NCI-H2196 (cell line): ENCODE results near the gene MT1A.
"Not testable (repeated sequence)": the region's sequence is repeated elsewhere in the genome, so short reads cannot be mapped to it uniquely, and the experiment has no call there.

ENCODE experiments used
- DNase-seq: peaks from one replicate; lab custom pipeline; 2025; ENCODE audit not compliant: unreplicated experiment; lab: John Stamatoyannopoulos, UW

Gene MT1A

GRCh38 chr16:56652600-56652999 is 14.1 kb downstream of the MT1A start:
- no peak for DNase-seq

DNA sequence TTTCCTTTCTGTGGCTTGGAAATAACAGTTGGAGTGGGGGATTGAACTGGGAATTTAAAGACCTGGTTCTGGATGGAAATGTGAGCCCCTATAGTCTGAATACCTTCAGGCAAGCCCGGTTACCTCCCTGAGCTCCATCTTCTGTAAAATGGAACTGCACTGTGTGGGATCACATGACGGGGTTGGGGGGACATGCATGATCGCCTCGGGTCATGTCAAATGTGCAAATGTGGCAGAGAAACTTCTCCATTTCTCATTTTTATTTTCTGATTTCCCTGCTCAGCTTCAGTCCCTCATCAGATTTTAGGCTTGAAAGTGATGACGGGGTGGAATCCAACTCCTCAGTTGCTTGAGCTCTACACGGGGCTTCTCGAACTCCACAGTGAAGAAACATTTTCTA is 14.8 kb downstream of the MT1A start:
- no peak for DNase-seq

GRCh38 chr16:56657555-56658326 is 19.3 kb downstream of the MT1A start, which contains the start of gene MT1F:
Gene MT1F, plus strand, starts transcription at chr16:56657959. Its CDS starts 100 bp downstream, at chr16:56658059.
- DNase-seq = no peak

DNA sequence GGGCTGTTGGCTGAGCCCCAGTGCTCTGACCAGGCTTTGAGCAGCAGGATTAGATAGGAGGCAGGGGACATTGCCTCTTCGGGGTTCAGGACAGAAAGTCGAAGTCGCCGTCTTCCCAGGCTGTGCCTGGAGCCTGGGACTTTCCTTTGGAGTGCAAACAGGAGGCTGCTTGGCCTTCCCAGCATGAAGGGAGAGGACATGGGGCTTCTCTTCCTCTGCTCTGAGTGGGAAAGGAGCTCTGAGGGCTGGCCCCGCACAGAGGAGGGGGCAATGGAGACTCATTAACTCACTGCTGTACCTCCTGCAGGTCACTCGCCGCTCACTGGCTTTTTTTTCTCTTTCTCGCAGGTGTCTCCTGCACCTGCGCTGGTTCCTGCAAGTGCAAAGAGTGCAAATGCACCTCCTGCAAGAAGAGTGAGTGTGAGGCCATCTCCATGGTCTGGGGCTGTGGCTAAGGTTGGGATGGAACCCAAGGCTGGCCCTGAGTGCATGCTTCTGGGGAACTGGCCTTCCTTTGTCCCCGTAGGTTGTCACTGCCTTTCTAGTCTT is 19.9 kb downstream of the MT1A start:
- DNase-seq = no peak

GRCh38 chr16:56662357-56663354 is 24.2 kb downstream of the MT1A start:
- no peak for DNase-seq

DNA sequence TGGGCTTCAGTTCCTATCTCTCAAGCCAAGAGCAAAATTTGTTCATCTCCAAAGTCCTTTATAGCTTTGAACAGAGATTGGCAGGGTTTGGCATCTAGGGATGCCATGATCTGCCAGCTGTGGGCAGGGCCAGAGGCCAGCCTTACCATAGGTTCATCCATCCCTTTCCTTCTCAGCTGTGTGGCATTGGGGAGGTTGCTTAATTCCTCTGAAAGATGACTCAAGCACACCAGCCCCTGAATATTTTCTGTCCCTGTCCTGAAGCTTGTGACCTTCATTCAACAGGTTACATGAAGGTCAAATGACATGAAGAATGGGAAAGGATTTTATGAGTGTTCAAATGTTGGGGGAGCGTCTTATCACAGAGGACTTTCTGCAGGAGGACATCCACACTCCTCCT is 26.0 kb downstream of the MT1A start:
- no peak for DNase-seq

DNA sequence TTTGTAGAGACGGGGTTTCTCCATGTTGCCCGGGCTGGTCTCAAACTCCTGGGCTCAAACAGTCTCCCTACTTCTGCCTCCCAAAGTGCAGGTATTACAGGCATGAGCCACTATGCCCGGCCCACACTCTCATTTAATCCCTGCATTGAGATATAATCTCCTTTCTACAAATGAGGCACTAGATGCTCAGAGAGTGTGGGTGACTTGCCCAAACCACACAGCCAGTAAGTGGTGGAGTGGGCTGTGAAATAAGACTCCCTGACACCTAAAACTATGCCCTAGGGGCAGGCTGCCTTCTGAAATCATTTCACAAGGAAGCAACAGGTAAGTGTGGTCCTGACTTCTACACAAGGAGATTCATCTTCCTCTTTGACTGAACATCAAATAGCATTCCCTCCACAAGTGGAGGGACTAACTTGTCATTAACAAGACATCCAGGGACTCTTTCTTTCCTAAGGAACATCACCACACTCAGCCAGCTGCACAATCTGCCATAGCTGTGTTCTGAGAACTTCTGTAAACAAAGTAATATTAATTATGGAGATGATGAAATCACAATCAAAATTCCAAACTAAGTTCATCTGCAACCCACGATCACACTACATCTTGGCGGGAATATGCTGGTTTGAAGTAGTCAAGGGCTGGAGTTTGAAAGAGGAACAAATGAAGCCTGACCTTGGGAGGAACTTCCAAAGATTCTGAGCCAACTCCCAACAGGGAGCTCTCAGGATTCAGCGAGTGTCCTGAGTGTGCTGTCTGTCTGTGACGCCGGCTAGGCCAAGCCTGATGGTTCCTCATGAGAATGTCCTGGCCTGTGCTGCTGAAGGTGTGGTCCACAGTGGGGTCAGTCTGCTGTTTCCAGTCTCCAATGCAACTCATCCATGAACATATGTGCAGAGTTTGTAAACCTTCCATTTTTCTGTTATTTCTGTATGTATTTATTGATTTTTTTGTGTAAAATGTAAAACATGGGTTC is 27.1 kb downstream of the MT1A start:
- not testable (repeated sequence) for DNase-seq

DNA sequence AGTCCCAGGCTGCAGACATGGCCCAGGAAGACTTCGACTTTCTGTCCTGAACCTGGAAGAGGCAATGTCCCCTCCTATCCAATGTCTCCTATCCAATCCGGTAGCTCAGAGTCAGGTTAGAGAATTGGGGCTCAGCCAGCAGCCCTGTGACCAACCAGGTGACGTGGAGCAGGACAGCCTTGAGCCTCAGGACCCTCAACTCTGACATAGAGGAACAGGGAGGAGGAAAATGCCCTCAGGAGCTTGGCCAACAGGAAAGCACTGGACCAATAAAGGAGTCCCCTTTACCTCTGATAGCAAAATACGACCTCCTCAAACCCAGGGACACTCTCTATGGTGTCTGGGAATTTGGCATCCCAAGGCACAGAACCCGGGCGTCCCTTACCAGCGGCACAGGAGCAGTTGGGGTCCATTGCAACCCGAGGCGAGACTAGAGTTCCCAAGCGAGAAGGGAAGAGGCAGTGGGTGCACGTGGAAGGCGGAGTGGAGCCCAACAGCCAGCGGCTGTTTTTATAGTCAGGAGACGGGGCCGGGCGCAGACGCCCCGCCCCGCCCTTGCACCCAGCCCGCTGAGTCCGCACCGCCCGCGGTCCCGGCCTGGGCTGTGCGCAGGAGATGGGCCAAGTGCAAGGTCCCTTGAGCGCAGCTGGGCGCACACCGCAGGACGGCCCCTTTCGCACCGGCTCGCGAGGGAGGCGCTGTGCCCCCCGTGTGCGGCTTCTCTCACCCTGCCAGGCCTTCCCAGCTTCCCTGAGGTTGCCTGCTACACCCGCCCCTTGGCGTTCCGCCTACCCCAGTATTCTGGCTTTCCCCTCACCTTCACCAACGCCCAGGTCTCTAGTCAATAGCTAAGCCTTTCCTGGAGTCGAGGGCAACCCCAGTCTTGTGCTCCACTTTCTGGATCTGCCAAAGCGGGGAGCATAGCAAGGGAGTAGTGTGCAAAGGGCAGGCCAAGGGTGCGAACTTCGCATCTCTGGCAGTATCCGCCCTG is 29.4 kb downstream of the MT1A start, which contains the start of gene MT1G:
TSS of gene MT1G (minus strand) at position 485 of the 991 bp plus-strand sequence. CDS start at position 413, 72 bp downstream.
- DNase-seq = no peak

DNA sequence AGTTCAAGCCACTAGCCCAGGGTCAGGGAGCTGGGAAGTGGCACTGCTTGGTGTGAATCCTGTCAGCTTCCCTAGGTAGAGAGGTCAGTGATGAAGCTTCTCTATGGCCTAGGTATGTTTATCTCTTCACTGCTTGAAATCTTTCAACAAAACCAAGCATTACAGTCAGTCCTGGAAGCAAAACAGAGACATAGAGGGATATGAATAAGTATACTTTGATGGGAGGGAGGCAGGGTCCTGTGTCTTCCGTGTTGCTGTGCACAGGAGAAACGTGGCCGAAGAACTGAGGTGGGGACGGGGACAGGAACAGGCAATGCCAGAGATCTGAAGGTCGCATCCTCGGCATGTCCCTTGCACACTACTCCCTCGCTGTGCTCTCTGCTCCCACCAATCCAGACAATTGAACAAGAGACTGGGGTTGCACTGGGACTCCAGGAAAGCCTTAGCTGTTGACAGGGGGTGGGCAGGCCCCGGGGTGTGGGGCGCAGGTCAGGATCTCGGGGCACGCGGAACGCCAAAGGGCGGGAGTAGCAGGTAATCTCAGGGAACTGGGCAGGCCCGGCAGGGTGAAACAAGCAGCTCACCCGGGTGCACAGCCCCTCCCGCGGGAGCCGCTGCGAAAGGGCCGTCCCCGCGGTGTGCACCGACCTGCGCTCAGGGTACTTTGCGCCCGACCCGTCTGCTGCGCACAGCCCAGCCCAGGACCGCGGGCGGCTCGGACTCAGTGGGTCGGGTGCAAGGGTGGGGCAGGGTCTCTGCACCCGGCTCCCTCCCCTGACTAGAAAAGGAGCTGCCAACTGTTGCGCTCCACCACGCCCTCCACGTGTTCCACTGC is 30.8 kb downstream of the MT1A start, which contains the start of gene MT1H:
TSS of gene MT1H (plus strand) at position 810 of the 835 bp plus-strand sequence. CDS start 71 bp downstream, outside the sequence.
- DNase-seq = no peak

- DNase-seq = no peak
These were observed 31.6 kb downstream of the MT1A start for GRCh38 chr16:56669840-56670619.

- no peak for DNase-seq
These were observed 32.1 kb downstream of the MT1A start for GRCh38 chr16:56670620-56670934.

DNA sequence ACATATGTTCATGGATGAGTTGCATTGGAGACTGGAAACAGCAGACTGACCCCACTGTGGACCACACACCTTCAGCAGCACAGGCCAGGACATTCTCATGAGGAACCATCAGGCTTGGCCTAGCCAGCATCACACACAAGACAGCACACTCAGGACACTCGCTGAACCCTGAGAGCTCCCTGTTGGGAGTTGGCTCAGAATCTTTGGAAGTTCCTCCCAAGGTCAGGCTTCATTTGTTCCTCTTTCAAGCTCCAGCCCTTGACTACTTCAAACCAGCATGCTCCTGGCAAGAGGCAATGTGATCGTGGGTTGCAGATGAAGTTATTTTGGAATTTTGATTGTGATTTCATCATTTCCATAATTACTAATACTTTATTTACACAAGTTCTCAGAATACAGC is 33.2 kb downstream of the MT1A start:
- DNase-seq = not testable (repeated sequence)

DNA sequence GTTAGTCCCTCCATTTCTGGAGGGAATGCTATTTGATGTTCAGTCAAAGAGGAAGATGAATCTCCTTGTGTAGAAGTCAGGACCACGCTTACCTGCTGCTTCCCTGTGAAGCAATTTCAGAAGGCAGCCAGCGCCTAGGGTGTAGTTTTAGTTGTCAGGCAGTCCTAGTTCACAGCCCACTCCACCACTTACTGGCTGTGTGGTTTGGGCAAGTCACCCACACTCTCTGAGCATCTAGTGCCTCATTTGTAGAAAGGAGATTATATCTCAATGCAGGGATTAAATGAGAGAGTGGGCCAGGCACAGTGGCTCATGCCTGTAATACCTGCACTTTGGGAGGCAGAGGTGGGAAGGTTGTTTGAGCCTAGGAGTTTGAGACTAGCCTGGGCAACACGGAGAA is 33.7 kb downstream of the MT1A start:
- DNase-seq = not testable (repeated sequence)

- no peak for DNase-seq
These were observed 34.5 kb downstream of the MT1A start for GRCh38 chr16:56672761-56673536.

DNA sequence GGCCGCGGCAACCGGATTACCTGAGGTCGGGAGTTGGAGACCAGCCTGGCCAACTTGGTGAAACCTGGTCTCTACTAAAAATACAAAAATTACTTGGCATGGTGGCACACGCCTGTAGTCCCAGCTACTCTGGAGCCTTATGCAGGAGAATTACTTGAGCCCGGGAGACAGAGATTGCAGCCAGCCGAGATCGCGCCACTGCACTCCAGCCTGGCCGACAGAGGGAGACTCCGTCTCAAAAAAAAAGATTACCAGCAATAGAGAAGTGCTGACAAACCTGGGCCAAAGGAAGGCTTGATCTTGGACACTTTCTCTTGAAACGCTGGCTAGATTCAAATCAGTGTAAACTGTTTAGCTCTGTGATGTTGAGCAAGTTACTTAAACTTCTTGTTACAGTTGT is 35.5 kb downstream of the MT1A start:
- no peak for DNase-seq

DNA sequence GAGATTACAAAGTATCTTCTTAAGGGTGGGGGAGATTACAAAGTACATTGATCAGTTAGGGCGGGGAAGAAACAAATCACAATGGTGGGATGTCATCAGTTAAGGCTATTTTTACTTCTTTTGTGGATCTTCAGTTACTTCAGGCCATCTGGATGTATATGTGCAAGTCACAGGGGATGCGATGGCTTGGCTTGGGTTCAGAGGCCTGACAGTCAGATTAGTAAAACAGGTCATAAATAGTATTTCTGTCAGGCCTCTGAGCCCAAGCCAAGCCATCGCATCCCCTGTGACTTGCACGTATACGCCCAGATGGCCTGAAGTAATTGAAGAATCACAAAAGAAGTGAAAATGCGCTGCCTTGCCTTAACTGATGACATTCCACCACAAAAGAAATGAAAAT is 36.1 kb downstream of the MT1A start:
- not testable (repeated sequence) for DNase-seq
